Kidney capillary endothelial cell (primary cell): ENCODE results near the gene IAPP.
"Not testable (repeated sequence)": the region's sequence is repeated elsewhere in the genome, so short reads cannot be mapped to it uniquely, and the experiment has no call there.

Experiments used
- DNase-seq: peaks from one replicate; pipeline ENCODE4 v3.0.0-alpha.2; 2018; ENCODE audit warnings: low spot score

The IAPP gene

GRCh38 chr12:21372602-21373001 lies at the start of gene IAPP:
Gene IAPP (plus strand): TSS chr12:21372902. CDS start chr12:21373352, 450 bp downstream.
- DNase-seq, result no peak

- no peak for DNase-seq
Observed at GRCh38 chr12:21323736-21324135, 49.0 kb upstream of the IAPP start.

GRCh38 chr12:21324551-21324950 lies 48.2 kb upstream of the IAPP start:
- DNase-seq, result no peak

GRCh38 chr12:21328578-21328977 lies 44.1 kb upstream of the IAPP start:
- no peak for DNase-seq

GRCh38 chr12:21330682-21331253 lies 41.9 kb upstream of the IAPP start:
- no peak for DNase-seq

GRCh38 chr12:21334771-21335325 lies 37.9 kb upstream of the IAPP start, which contains the start of gene SLCO1A2:
Gene SLCO1A2 (minus strand): TSS chr12:21334917. CDS start chr12:21334647, 270 bp downstream.
- no peak for DNase-seq

GRCh38 chr12:21336656-21337055 lies 36.0 kb upstream of the IAPP start:
- no peak for DNase-seq

- DNase-seq, result no peak
Observed at GRCh38 chr12:21337453-21337852, 35.2 kb upstream of the IAPP start.

GRCh38 chr12:21337959-21338744 lies 34.5 kb upstream of the IAPP start:
- DNase-seq, result no peak

- DNase-seq, result no peak
Observed at GRCh38 chr12:21339921-21340320, 32.8 kb upstream of the IAPP start.

GRCh38 chr12:21340403-21340802 lies 32.3 kb upstream of the IAPP start:
- DNase-seq, result no peak

- no peak for DNase-seq
Observed at GRCh38 chr12:21341769-21342168, 30.9 kb upstream of the IAPP start.

- no peak for DNase-seq
Observed at GRCh38 chr12:21343636-21344035, 29.1 kb upstream of the IAPP start.

- DNase-seq, result no peak
Observed at GRCh38 chr12:21346542-21347205, 26.0 kb upstream of the IAPP start.

GRCh38 chr12:21350975-21351374 lies 21.7 kb upstream of the IAPP start:
- no peak for DNase-seq

- DNase-seq, result no peak
Observed at GRCh38 chr12:21353487-21353886, 19.2 kb upstream of the IAPP start.

GRCh38 chr12:21353948-21354347 lies 18.8 kb upstream of the IAPP start:
- DNase-seq, result no peak

- DNase-seq, result no peak
Observed at GRCh38 chr12:21354641-21355040, 18.1 kb upstream of the IAPP start.

GRCh38 chr12:21360632-21361031 lies 12.1 kb upstream of the IAPP start:
- DNase-seq, result not testable (repeated sequence)

GRCh38 chr12:21369141-21369980 lies 3.3 kb upstream of the IAPP start:
- DNase-seq, result no peak

- no peak for DNase-seq
Observed at GRCh38 chr12:21370845-21371449, 1.8 kb upstream of the IAPP start.
